NB4 (cell line): ENCODE measurements around the gene ASPDH.

Experiments
- DNase-seq: peaks from one replicate; pipeline ENCODE4 v3.0.0; 2010; ENCODE audit warnings: low read depth
- H3K4me3 ChIP-seq: one replicate; pipeline ENCODE4 v1.5.1; 2011; ENCODE audit warnings: mild to moderate bottlenecking, low read depth, low read length, moderate library complexity
- MAX ChIP-seq: IDR thresholded peaks from 2 replicates; pipeline ENCODE4 v1.6.1; 2011; ENCODE audit warnings: low read depth, low read length
- MYC ChIP-seq: IDR thresholded peaks from 2 replicates; pipeline ENCODE4 v1.6.1; 2011; ENCODE audit warnings: low read depth, low read length
- POLR2A ChIP-seq: IDR thresholded peaks from 2 replicates; pipeline ENCODE4 v1.6.1; 2011; ENCODE audit warnings: mild to moderate bottlenecking; ENCODE audit not compliant: insufficient read length; ENCODE audit errors: extremely low read depth
- TF ChIP-seq, protein P1 (sequence below): IDR thresholded peaks from one replicate; pipeline ENCODE4 v1.5.1; 2012; ENCODE audit warnings: low read depth, low read length

Gene ASPDH

DNA sequence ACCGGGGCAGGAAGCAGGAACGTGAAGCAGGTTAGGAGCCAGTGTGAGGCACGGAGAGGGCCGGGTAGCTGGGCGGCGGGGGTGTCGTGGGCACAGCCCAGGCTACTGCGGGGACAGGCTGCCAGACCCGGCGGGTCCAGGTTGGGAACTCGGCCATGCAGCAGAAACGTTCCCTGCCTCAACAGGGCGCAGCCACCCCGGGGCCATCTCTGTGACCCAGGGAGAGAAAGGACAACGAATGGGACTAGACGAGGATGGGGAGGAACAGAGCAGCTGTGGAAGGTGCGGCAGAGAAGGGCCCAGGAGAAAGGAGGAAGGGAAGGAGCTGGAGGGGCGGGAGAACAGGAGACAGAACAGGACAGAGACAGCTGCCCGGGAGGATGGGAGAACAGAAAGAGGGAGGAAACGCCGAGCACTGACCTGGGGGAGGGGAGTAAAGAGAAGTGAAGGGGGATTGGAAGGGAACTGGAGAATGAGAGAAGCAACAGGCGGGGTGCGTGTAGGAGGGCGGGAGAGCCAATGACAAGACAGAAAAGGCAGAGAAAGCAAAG lies 24.2 kb downstream of the ASPDH start:
- TF ChIP-seq POLR2A, result no peak
- TF ChIP-seq, protein P1, sequence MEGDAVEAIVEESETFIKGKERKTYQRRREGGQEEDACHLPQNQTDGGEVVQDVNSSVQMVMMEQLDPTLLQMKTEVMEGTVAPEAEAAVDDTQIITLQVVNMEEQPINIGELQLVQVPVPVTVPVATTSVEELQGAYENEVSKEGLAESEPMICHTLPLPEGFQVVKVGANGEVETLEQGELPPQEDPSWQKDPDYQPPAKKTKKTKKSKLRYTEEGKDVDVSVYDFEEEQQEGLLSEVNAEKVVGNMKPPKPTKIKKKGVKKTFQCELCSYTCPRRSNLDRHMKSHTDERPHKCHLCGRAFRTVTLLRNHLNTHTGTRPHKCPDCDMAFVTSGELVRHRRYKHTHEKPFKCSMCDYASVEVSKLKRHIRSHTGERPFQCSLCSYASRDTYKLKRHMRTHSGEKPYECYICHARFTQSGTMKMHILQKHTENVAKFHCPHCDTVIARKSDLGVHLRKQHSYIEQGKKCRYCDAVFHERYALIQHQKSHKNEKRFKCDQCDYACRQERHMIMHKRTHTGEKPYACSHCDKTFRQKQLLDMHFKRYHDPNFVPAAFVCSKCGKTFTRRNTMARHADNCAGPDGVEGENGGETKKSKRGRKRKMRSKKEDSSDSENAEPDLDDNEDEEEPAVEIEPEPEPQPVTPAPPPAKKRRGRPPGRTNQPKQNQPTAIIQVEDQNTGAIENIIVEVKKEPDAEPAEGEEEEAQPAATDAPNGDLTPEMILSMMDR, result no peak
- TF ChIP-seq MAX, result no peak
- TF ChIP-seq MYC, result no peak
- DNase-seq, result no peak
- H3K4me3 ChIP-seq, result no peak overlapping the region

DNA sequence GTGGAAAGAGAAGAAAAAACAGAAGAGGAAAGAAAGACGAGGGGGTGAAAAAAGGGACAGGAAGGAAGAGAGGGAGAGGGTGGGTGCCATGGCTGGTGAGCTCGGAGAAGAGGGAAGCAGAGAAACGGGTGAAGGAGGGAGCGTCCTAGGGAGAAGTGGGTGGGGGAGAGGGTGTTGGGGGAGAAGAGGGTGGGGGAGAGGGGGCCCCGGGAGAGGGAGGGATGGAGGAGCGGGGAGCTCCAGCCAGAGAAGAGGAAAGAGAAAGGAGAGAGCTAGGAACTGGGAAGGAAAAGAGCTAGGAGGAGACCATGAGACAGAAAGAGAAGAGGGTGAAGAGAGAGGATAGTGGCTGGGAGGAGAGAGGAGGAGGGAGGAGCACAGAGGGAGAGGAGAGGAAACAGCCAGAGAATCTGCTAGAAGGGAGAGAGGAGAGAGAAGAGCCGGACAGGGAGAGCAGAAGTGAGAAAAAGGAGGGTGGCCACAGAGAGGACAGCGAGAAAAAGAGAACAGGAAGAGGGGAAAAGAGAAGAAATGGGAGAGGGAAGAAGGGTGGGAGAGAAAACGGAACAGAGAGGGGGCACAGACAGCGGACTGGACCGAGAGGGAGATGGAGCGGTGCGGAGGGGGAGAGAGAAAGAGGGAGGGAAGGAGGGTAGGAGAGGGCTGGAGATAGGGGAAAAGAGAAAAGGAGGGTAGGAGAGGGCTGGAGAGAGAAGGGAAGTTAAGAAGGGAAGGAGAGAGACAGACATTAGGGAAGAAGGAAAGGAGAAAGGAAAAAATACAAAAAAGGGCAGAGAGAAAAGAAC lies 25.1 kb downstream of the ASPDH start:
- no peak for DNase-seq
- H3K4me3 ChIP-seq, result no peak overlapping the region
- no peak for TF ChIP-seq MYC
- TF ChIP-seq POLR2A, result no peak
- TF ChIP-seq, protein P1, result no peak
- no peak for TF ChIP-seq MAX

DNA sequence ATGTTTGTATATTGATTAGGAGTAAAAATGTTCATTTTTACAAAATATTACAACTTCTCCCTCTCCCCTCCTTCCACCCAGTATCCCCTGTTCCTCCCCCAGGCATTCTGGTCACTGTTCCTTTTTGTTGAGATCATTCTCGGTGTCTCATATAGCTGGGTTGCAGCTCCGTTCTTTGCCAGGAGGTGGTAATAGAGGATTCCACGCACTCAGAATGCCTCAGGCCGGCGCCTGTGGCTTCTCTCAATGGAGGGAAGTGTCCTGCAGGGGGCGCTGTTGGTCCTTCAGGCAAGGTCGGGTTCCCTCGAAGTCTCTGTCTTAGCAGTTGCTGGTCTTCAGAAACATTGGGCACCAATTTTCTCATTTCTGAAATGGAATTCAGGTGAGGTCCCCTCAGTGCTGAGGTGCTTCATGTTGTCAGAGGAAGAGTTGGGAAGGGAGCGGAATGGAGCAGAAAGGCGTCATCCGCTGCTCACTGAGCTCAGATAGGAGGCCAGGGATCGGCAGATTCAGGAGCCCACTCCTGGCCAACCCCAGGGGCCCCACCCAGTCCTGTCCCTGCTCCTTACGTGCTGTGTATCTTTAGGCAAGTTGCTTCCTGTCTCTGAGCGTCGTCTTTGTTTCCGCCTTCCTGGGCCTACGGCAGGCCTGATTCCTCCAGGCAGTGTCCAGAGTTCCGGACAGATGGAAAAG lies 26.7 kb downstream of the ASPDH start:
- no peak overlapping the region for H3K4me3 ChIP-seq
- TF ChIP-seq POLR2A (no peak), MYC (no peak), MAX (no peak)
- TF ChIP-seq, protein P1, result peak; percentile 52
- peak; percentile 58 for DNase-seq

GRCh38 chr19:50485284-50485955 lies 28.3 kb downstream of the ASPDH start:
- no peak overlapping the region for H3K4me3 ChIP-seq
- TF ChIP-seq, protein P1, result no peak
- no peak for TF ChIP-seq MYC
- DNase-seq, result no peak

- DNase-seq, result no peak
- H3K4me3 ChIP-seq, result no peak overlapping the region
- no peak for TF ChIP-seq POLR2A
Observed at GRCh38 chr19:50482916-50483315, 30.8 kb downstream of the ASPDH start.

DNA sequence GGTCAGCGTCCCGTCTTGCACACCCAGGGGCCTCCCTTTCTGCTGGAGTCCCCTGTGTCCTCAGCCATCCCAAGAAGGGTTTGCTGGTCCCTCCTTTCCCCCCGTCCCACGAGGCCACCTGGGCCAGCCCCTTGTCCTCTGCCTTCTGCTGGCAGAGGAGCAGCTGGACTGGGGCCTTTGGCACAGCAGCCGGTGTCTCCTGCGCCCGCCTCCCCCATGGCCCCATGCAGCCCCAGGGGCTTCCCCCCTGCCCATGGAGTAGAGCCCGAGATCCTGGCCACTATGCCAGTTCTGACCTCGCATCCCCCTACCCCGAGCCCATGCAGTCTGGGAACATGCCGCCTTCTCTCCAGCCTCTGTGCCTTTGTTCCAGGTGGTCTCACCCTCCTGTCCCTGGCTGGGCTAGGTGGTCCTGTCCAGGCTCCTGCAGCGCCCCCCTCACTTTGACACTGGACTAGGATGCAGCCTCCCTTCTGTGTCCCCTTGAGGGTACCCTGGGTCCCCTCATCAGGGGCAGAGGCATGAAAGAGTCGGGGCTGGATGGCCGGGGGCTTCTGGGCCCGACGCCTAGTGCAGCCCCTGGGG lies 31.4 kb downstream of the ASPDH start:
- TF ChIP-seq MAX (no peak), MYC (no peak), POLR2A (no peak)
- TF ChIP-seq, protein P1, result no peak
- DNase-seq, result no peak
- no peak overlapping the region for H3K4me3 ChIP-seq
